ENCODE data around the gene TRPM3.

Gene TRPM3

GRCh38 chr9:70817311-70817710 is 304.1 kb downstream of the TRPM3 start:
- no peak for DNase-seq (ENCODE audit: low spot score)

- no peak for DNase-seq (ENCODE audit: low spot score)
Observed at GRCh38 chr9:70816891-70817290, 304.5 kb downstream of the TRPM3 start.

GRCh38 chr9:70816316-70816715 is 305.1 kb downstream of the TRPM3 start:
- DNase-seq (ENCODE audit: low spot score) = no peak

- DNase-seq (ENCODE audit: low spot score) = no peak
Observed at GRCh38 chr9:70814597-70814996, 306.8 kb downstream of the TRPM3 start.

- no peak for DNase-seq (ENCODE audit: low spot score)
Observed at GRCh38 chr9:70813141-70813540, 308.3 kb downstream of the TRPM3 start.

GRCh38 chr9:70811638-70812037 is 309.8 kb downstream of the TRPM3 start:
- DNase-seq (ENCODE audit: low spot score) = no peak

GRCh38 chr9:70806875-70807274 is 314.5 kb downstream of the TRPM3 start:
- no peak for DNase-seq (ENCODE audit: low spot score)

GRCh38 chr9:70805949-70806348 is 315.5 kb downstream of the TRPM3 start:
- no peak for DNase-seq (ENCODE audit: low spot score)

GRCh38 chr9:70802758-70803436 is 318.5 kb downstream of the TRPM3 start:
- DNase-seq (ENCODE audit: low spot score) = no peak

GRCh38 chr9:70802206-70802605 is 319.2 kb downstream of the TRPM3 start:
- DNase-seq (ENCODE audit: low spot score) = no peak

- DNase-seq (ENCODE audit: low spot score) = no peak
Observed at GRCh38 chr9:70801181-70801829, 320.1 kb downstream of the TRPM3 start.

- no peak for DNase-seq (ENCODE audit: low spot score)
Observed at GRCh38 chr9:70798018-70798417, 323.4 kb downstream of the TRPM3 start.

GRCh38 chr9:70795841-70796240 is 325.6 kb downstream of the TRPM3 start:
- DNase-seq (ENCODE audit: low spot score) = no peak

GRCh38 chr9:70792796-70793195 is 328.6 kb downstream of the TRPM3 start:
- no peak for DNase-seq (ENCODE audit: low spot score)

- DNase-seq (ENCODE audit: low spot score) = no peak
Observed at GRCh38 chr9:70791936-70792335, 329.5 kb downstream of the TRPM3 start.

- DNase-seq (ENCODE audit: low spot score) = no peak
Observed at GRCh38 chr9:70789086-70789485, 332.3 kb downstream of the TRPM3 start.

GRCh38 chr9:70784456-70784855 is 337.0 kb downstream of the TRPM3 start:
- DNase-seq (ENCODE audit: low spot score) = no peak

- no peak for DNase-seq (ENCODE audit: low spot score)
Observed at GRCh38 chr9:70778568-70778967, 342.9 kb downstream of the TRPM3 start.

GRCh38 chr9:70773579-70773978 is 347.8 kb downstream of the TRPM3 start:
- no peak for DNase-seq (ENCODE audit: low spot score)

- DNase-seq (ENCODE audit: low spot score) = no peak
Observed at GRCh38 chr9:70772601-70773000, 348.8 kb downstream of the TRPM3 start.

- DNase-seq (ENCODE audit: low spot score) = no peak
Observed at GRCh38 chr9:70765946-70766345, 355.5 kb downstream of the TRPM3 start.

GRCh38 chr9:70761139-70761670 is 360.2 kb downstream of the TRPM3 start:
- no peak for DNase-seq (ENCODE audit: low spot score)

- no peak for DNase-seq (ENCODE audit: low spot score)
Observed at GRCh38 chr9:70760228-70760627, 361.2 kb downstream of the TRPM3 start.

- no peak for DNase-seq (ENCODE audit: low spot score)
Observed at GRCh38 chr9:70753311-70753710, 368.1 kb downstream of the TRPM3 start.

All from HuH-7.5 (cell line).